ENCODE data around the gene GCK.

Gene GCK

GRCh38 chr7:44116789-44117666 is 72.2 kb downstream of the GCK start:
- peak overlapping the region; percentile 37 for H3K27ac Mint-ChIP-seq
- H3K4me1 Mint-ChIP-seq: peaks cover 25% of the 10 kb centered on the region
- no peak for DNase-seq
- H3K27me3 Mint-ChIP-seq: no peaks in the 10 kb centered on the region
- H3K36me3 Mint-ChIP-seq: peaks cover 42% of the 10 kb centered on the region
- CTCF ChIA-PET: no interaction called here
- H3K4me3 Mint-ChIP-seq: no peak overlapping the region
- H3K9me3 Mint-ChIP-seq: no peaks in the 10 kb centered on the region

- Mint-ChIP-seq H3K9me3 (no peaks in the 10 kb centered on the region), H3K4me1 (peaks cover 17% of the 10 kb centered on the region), H3K4me3 (no peak overlapping the region), H3K27ac (no peak overlapping the region), H3K27me3 (no peaks in the 10 kb centered on the region), H3K36me3 (peaks cover 42% of the 10 kb centered on the region)
- CTCF ChIA-PET: no interaction called here
- no peak for DNase-seq
Observed at GRCh38 chr7:44116087-44116788, 73.0 kb downstream of the GCK start.

- H3K4me1 Mint-ChIP-seq: peaks cover 5% of the 10 kb centered on the region
- no peak overlapping the region for H3K4me3 Mint-ChIP-seq
- peaks cover 28% of the 10 kb centered on the region for H3K36me3 Mint-ChIP-seq
- H3K9me3 Mint-ChIP-seq: no peaks in the 10 kb centered on the region
- no peak for DNase-seq
- CTCF ChIA-PET: no interaction called here
- H3K27ac Mint-ChIP-seq: peak overlapping the region; percentile 49
- H3K27me3 Mint-ChIP-seq: no peaks in the 10 kb centered on the region
Observed at GRCh38 chr7:44114586-44115310, 74.5 kb downstream of the GCK start.

- H3K4me3 Mint-ChIP-seq: no peak overlapping the region
- DNase-seq: no peak
- no peak overlapping the region for H3K27ac Mint-ChIP-seq
- no peaks in the 10 kb centered on the region for H3K4me1 Mint-ChIP-seq
- no peaks in the 10 kb centered on the region for H3K27me3 Mint-ChIP-seq
- CTCF ChIA-PET: no interaction called here
- H3K36me3 Mint-ChIP-seq: peaks cover 19% of the 10 kb centered on the region
- no peaks in the 10 kb centered on the region for H3K9me3 Mint-ChIP-seq
Observed at GRCh38 chr7:44113764-44114354, 75.4 kb downstream of the GCK start.

- H3K36me3 Mint-ChIP-seq: peaks cover 15% of the 10 kb centered on the region
- no peak overlapping the region for H3K27ac Mint-ChIP-seq
- no peaks in the 10 kb centered on the region for H3K27me3 Mint-ChIP-seq
- H3K9me3 Mint-ChIP-seq: no peaks in the 10 kb centered on the region
- H3K4me1 Mint-ChIP-seq: no peaks in the 10 kb centered on the region
- no peak overlapping the region for H3K4me3 Mint-ChIP-seq
- CTCF ChIA-PET: interaction anchor here (1.0 kb wide), 1 partner anchor 16 kb away, joined by 3 read pairs; no protein-coding TSS in a partner anchor
- no peak for DNase-seq
Observed at GRCh38 chr7:44112997-44113763, 76.1 kb downstream of the GCK start.

- H3K36me3 Mint-ChIP-seq: peaks cover 11% of the 10 kb centered on the region
- DNase-seq: no peak
- no peaks in the 10 kb centered on the region for H3K9me3 Mint-ChIP-seq
- no peaks in the 10 kb centered on the region for H3K4me1 Mint-ChIP-seq
- H3K27me3 Mint-ChIP-seq: no peaks in the 10 kb centered on the region
- CTCF ChIA-PET: interaction anchor here (1.0 kb wide), 1 partner anchor 15 kb away, joined by 3 read pairs; no protein-coding TSS in a partner anchor
- no peak overlapping the region for H3K27ac Mint-ChIP-seq
- H3K4me3 Mint-ChIP-seq: no peak overlapping the region
Observed at GRCh38 chr7:44112231-44112996, 76.8 kb downstream of the GCK start.

GRCh38 chr7:44111761-44112160 is 77.5 kb downstream of the GCK start:
- Mint-ChIP-seq H3K27me3 (no peaks in the 10 kb centered on the region), H3K36me3 (peaks cover 8% of the 10 kb centered on the region), H3K9me3 (no peaks in the 10 kb centered on the region), H3K27ac (no peak overlapping the region), H3K4me3 (no peak overlapping the region), H3K4me1 (no peaks in the 10 kb centered on the region)
- CTCF ChIA-PET: no interaction called here
- DNase-seq: no peak

GRCh38 chr7:44110719-44111635 is 78.3 kb downstream of the GCK start:
- Mint-ChIP-seq H3K27ac (no peak overlapping the region), H3K36me3 (peaks cover 8% of the 10 kb centered on the region), H3K27me3 (peaks cover 6% of the 10 kb centered on the region), H3K9me3 (no peaks in the 10 kb centered on the region), H3K4me1 (no peaks in the 10 kb centered on the region), H3K4me3 (no peak overlapping the region)
- no peak for DNase-seq
- CTCF ChIA-PET: no interaction called here

- Mint-ChIP-seq H3K27ac (no peak overlapping the region), H3K4me3 (no peak overlapping the region), H3K27me3 (peaks cover 16% of the 10 kb centered on the region), H3K9me3 (no peaks in the 10 kb centered on the region), H3K4me1 (peaks cover 3% of the 10 kb centered on the region), H3K36me3 (peaks cover 8% of the 10 kb centered on the region)
- no peak for DNase-seq
- CTCF ChIA-PET: interaction anchor here (1.2 kb wide), 1 partner anchor 16 kb away, joined by 3 read pairs; no protein-coding TSS in a partner anchor
Observed at GRCh38 chr7:44109991-44110390, 79.2 kb downstream of the GCK start.

GRCh38 chr7:44108768-44109750 is 80.2 kb downstream of the GCK start:
- peaks cover 4% of the 10 kb centered on the region for H3K36me3 Mint-ChIP-seq
- CTCF ChIA-PET: interaction anchor here (1.2 kb wide), 1 partner anchor 17 kb away, joined by 3 read pairs; no protein-coding TSS in a partner anchor
- no peaks in the 10 kb centered on the region for H3K9me3 Mint-ChIP-seq
- peaks cover 3% of the 10 kb centered on the region for H3K4me1 Mint-ChIP-seq
- no peak for DNase-seq
- H3K27me3 Mint-ChIP-seq: peaks cover 25% of the 10 kb centered on the region
- no peak overlapping the region for H3K4me3 Mint-ChIP-seq
- no peak overlapping the region for H3K27ac Mint-ChIP-seq

- H3K27me3 Mint-ChIP-seq: peaks cover 33% of the 10 kb centered on the region
- H3K9me3 Mint-ChIP-seq: no peaks in the 10 kb centered on the region
- H3K27ac Mint-ChIP-seq: no peak overlapping the region
- CTCF ChIA-PET: no interaction called here
- no peak for DNase-seq
- H3K36me3 Mint-ChIP-seq: no peaks in the 10 kb centered on the region
- H3K4me3 Mint-ChIP-seq: no peak overlapping the region
- H3K4me1 Mint-ChIP-seq: peaks cover 3% of the 10 kb centered on the region
Observed at GRCh38 chr7:44107961-44108767, 81.1 kb downstream of the GCK start.

Data from activated naive CD4-positive, alpha-beta T cell treated with anti-CD3 and anti-CD28 coated beads, Interleukin-2, amount 10 ng/mL, durations not matched to agents 7 days and 5 days (primary cell).